HEK293T (cell line): ENCODE results near the gene DDX23.

Experiments
- CTCF ChIA-PET: fragments of 350-600 bp; formaldehyde crosslinking; extraction: SDS; loops from one replicate; lab custom pipeline; 2021; ENCODE audit warnings: antibody characterized with exemption, inconsistent platforms; lab: Yijun Ruan, JAX
- POLR2A ChIA-PET: fragments of 350-600 bp; formaldehyde crosslinking; extraction: SDS; loops from one replicate; lab custom pipeline; 2020; ENCODE audit warnings: antibody characterized with exemption, inconsistent platforms; lab: Yijun Ruan, JAX
- DNase-seq: peaks from one replicate; pipeline ENCODE4 v3.0.0; 2012; ENCODE audit warnings: mixed read lengths; ENCODE audit errors: extremely low spot score
- ARNT ChIP-seq: fragments of 450-650 bp; IDR thresholded peaks from 2 replicates; pipeline ENCODE4 v1.6.1; 2017; ENCODE audit warnings: mild to moderate bottlenecking
- BHLHE40 ChIP-seq: fragments of 450-650 bp; IDR thresholded peaks from 2 replicates; pipeline ENCODE4 v1.6.1; 2016; ENCODE audit warnings: mild to moderate bottlenecking, moderate library complexity, borderline replicate concordance
- CTBP1 ChIP-seq: fragments of 450-650 bp; IDR thresholded peaks from 2 replicates; pipeline ENCODE4 v1.6.1; 2016; ENCODE audit warnings: borderline replicate concordance
- ELF4 ChIP-seq: fragments of 450-650 bp; IDR thresholded peaks from 2 replicates; pipeline ENCODE4 v1.6.1; 2017; ENCODE audit warnings: antibody characterized with exemption
- FOXA1 ChIP-seq: fragments of 450-650 bp; IDR thresholded peaks from 2 replicates; pipeline ENCODE4 v1.6.1; 2016; ENCODE audit warnings: mild to moderate bottlenecking
- FOXK2 ChIP-seq: fragments of 450-650 bp; IDR thresholded peaks from 2 replicates; pipeline ENCODE4 v1.6.1; 2016; ENCODE audit warnings: mild to moderate bottlenecking
- FOXM1 ChIP-seq: fragments of 450-650 bp; IDR thresholded peaks from 2 replicates; pipeline ENCODE4 v1.6.1; 2017; ENCODE audit warnings: mild to moderate bottlenecking, borderline replicate concordance
- HDGF ChIP-seq: fragments of 450-650 bp; IDR thresholded peaks from 2 replicates; pipeline ENCODE4 v1.6.1; 2017; ENCODE audit warnings: antibody characterized with exemption, borderline replicate concordance
- L3MBTL2 ChIP-seq: fragments of 450-650 bp; conservative IDR thresholded peaks from 2 replicates; pipeline ENCODE4 v1.6.1; 2016; ENCODE audit warnings: mild to moderate bottlenecking
- LEF1 ChIP-seq: fragments of 450-650 bp; IDR thresholded peaks from 2 replicates; pipeline ENCODE4 v1.6.1; 2017; ENCODE audit warnings: mild to moderate bottlenecking, borderline replicate concordance
- NFRKB ChIP-seq: fragments of 450-650 bp; IDR thresholded peaks from 2 replicates; pipeline ENCODE4 v1.6.1; 2016; ENCODE audit warnings: mild to moderate bottlenecking, moderate library complexity
- PKNOX1 ChIP-seq: fragments of 450-650 bp; IDR thresholded peaks from 2 replicates; pipeline ENCODE4 v1.6.1; 2016
- SP1 ChIP-seq: fragments of 450-650 bp; IDR thresholded peaks from 2 replicates; pipeline ENCODE4 v1.6.1; 2017
- SUZ12 ChIP-seq: fragments of 450-650 bp; IDR thresholded peaks from 2 replicates; pipeline ENCODE4 v1.6.1; 2016; ENCODE audit warnings: mild to moderate bottlenecking
- TARDBP ChIP-seq: fragments of 450-650 bp; IDR thresholded peaks from 2 replicates; pipeline ENCODE4 v1.6.1; 2016
- ZNF384 ChIP-seq: fragments of 450-650 bp; IDR thresholded peaks from 2 replicates; pipeline ENCODE4 v1.6.1; 2016

DDX23 gene

GRCh38 chr12:48824112-48824511 is 27.9 kb downstream of the DDX23 start:
- no peak for DNase-seq
- CTCF ChIA-PET, result interaction anchor here (1.1 kb wide), 1 partner anchor 9 kb away, joined by 4 read pairs; no protein-coding TSS in a partner anchor
- POLR2A ChIA-PET, result interaction anchor here (0.8 to 1.6 kb wide), 3 partner anchors 8 to 12 kb away, joined by 3 to 5 read pairs (median 4); no protein-coding TSS in a partner anchor
- TF ChIP-seq SP1 (no peak), ARNT (no peak), SUZ12 (no peak), HDGF (no peak), LEF1 (no peak), FOXA1 (no peak)

GRCh38 chr12:48823281-48823680 is 28.7 kb downstream of the DDX23 start:
- no peak for DNase-seq
- CTCF ChIA-PET, result interaction anchor here (1.1 kb wide), 1 partner anchor 8 kb away, joined by 4 read pairs; no protein-coding TSS in a partner anchor
- TF ChIP-seq LEF1, result no peak
- TF ChIP-seq NFRKB, result no peak
- TF ChIP-seq FOXM1, result no peak
- TF ChIP-seq SUZ12, result no peak
- TF ChIP-seq L3MBTL2, result no peak
- no peak for TF ChIP-seq ELF4
- TF ChIP-seq HDGF, result no peak
- POLR2A ChIA-PET, result interaction anchor here (0.8 to 1.6 kb wide), 3 partner anchors 8 to 12 kb away, joined by 3 to 5 read pairs (median 4); no protein-coding TSS in a partner anchor

- no peak for DNase-seq
- ChIA-PET CTCF (no interaction called here), POLR2A (interaction anchor here (1.5 to 1.6 kb wide), 2 partner anchors 13 to 29 kb away, joined by 3 to 5 read pairs; partner anchors contain the start of gene DDX23)
- TF ChIP-seq BHLHE40 (no peak), L3MBTL2 (no peak), LEF1 (no peak), SUZ12 (no peak), SP1 (no peak), TARDBP (no peak), NFRKB (no peak), FOXA1 (no peak), ZNF384 (no peak), ARNT (no peak), FOXK2 (no peak)
These were observed 29.3 kb downstream of the DDX23 start for GRCh38 chr12:48822711-48823110.

GRCh38 chr12:48822139-48822538 is 29.8 kb downstream of the DDX23 start:
- ChIA-PET POLR2A (interaction anchor here (1.5 kb wide), 1 partner anchor 30 kb away, joined by 3 read pairs; the partner anchor contains the start of gene DDX23), CTCF (no interaction called here)
- no peak for DNase-seq
- TF ChIP-seq PKNOX1 (no peak), HDGF (no peak), TARDBP (no peak), BHLHE40 (no peak), ZNF384 (no peak), NFRKB (no peak), LEF1 (no peak), CTBP1 (no peak), ELF4 (no peak)

- CTCF ChIA-PET, result no interaction called here
- POLR2A ChIA-PET, result interaction anchor here (0.8 to 2.2 kb wide), 4 partner anchors 9 to 137 kb away, joined by 3 to 9 read pairs (median 4); partner anchors contain the start of genes ARF3 and DDX23
- no peak for TF ChIP-seq CTBP1
- no peak for TF ChIP-seq BHLHE40
- TF ChIP-seq FOXA1, result no peak
- no peak for TF ChIP-seq HDGF
- no peak for DNase-seq
These were observed 31.8 kb downstream of the DDX23 start for GRCh38 chr12:48819986-48820725.

- ChIA-PET POLR2A (interaction anchor here (0.8 to 2.2 kb wide), 3 partner anchors 13 to 139 kb away, joined by 3 to 9 read pairs (median 3); partner anchors contain the start of genes ARF3 and DDX23), CTCF (interaction anchor here (0.7 kb wide), 1 partner anchor 24 kb away, joined by 3 read pairs; no protein-coding TSS in a partner anchor)
- no peak for DNase-seq
- no peak for TF ChIP-seq ELF4
- no peak for TF ChIP-seq TARDBP
- TF ChIP-seq HDGF, result no peak
- no peak for TF ChIP-seq ARNT
- TF ChIP-seq BHLHE40, result no peak
- TF ChIP-seq FOXK2, result no peak
These were observed 33.0 kb downstream of the DDX23 start for GRCh38 chr12:48818831-48819590.
